Hematopoietic multipotent progenitor cell treated with erythropoietin and hydrocortisone succinate and interleukin-3 and kit ligand, for 6 days (in vitro differentiated cells): ENCODE data around the gene FIBP.

Experiments used
- DNase-seq: peaks from one replicate; pipeline ENCODE4 v3.0.0-alpha.2; 2015

FIBP gene

GRCh38 chr11:65869643-65870306 is 18.5 kb downstream of the FIBP start:
- DNase-seq, result no peak

GRCh38 chr11:65868907-65869306 is 19.4 kb downstream of the FIBP start:
- DNase-seq, result no peak

- DNase-seq, result peak; percentile 60
Measured at GRCh38 chr11:65868076-65868667, 20.1 kb downstream of the FIBP start.

GRCh38 chr11:65867284-65868071 is 20.8 kb downstream of the FIBP start:
- DNase-seq, result peak; percentile 68

- DNase-seq, result no peak
Measured at GRCh38 chr11:65866509-65867283, 21.6 kb downstream of the FIBP start.

GRCh38 chr11:65865550-65866172 is 22.6 kb downstream of the FIBP start:
- no peak for DNase-seq

GRCh38 chr11:65864706-65865471 is 23.4 kb downstream of the FIBP start:
- no peak for DNase-seq

- DNase-seq, result no peak
Measured at GRCh38 chr11:65863889-65864705, 24.2 kb downstream of the FIBP start.

- no peak for DNase-seq
Measured at GRCh38 chr11:65862941-65863888, 25.1 kb downstream of the FIBP start.

- no peak for DNase-seq
Measured at GRCh38 chr11:65862191-65862735, 26.0 kb downstream of the FIBP start.

- DNase-seq, result no peak
Measured at GRCh38 chr11:65861533-65862183, 26.6 kb downstream of the FIBP start.

- DNase-seq, result no peak
Measured at GRCh38 chr11:65861165-65861505, 27.1 kb downstream of the FIBP start.

- peak; percentile 100 for DNase-seq
Measured at GRCh38 chr11:65860278-65861164, 27.8 kb downstream of the FIBP start, which contains the start of gene MUS81. MUS81 (plus strand) TSS chr11:65860433; CDS start chr11:65860754, 321 bp downstream.

- DNase-seq, result no peak
Measured at GRCh38 chr11:65859812-65860277, 28.4 kb downstream of the FIBP start.

GRCh38 chr11:65859095-65859811 is 29.0 kb downstream of the FIBP start:
- peak; percentile 100 for DNase-seq

- DNase-seq, result peak; percentile 51
Measured at GRCh38 chr11:65858681-65859087, 29.6 kb downstream of the FIBP start.
